Endothelial cell of umbilical vein (primary cell): ENCODE measurements around the gene LPA. TPM values are rescaled to one million over a fixed set of nuclear protein-coding genes. Genes with fewer than 3 reads are reported as not detected.

ENCODE experiments used
- BruUV-seq: library from RNA; stranded (reverse); fragments of 400-500 nt; replicated peaks from 2 replicates; lab custom pipeline; 2021; lab: Mats Ljungman, UMichigan
- CTCF ChIA-PET: fragments of 300-600, 350-600 bp; sonication (Branson Sonifier 250); formaldehyde crosslinking; loops from one replicate; lab custom pipeline; 2021; ENCODE audit warnings: antibody characterized with exemption, inconsistent platforms; lab: Charles Lee
- POLR2A ChIA-PET: fragments of 300-600, 350-600 bp; sonication (Branson Sonifier 250); formaldehyde crosslinking; loops from one replicate; lab custom pipeline; 2021; ENCODE audit warnings: antibody characterized with exemption, inconsistent platforms; lab: Charles Lee
- DNase-seq: peaks from one replicate; pipeline ENCODE4 v3.0.0-alpha.2; 2011; ENCODE audit warnings: low read depth, low spot score
- FAIRE-seq: peaks from 2 replicates; lab custom pipeline; 2011; peaks lifted over from hg19 to GRCh38; lab: Jason Lieb, UNC
- H2AFZ ChIP-seq: 2 replicates; pipeline ENCODE4 v1.6.0; 2012; ENCODE audit warnings: low read depth, low read length, control low read depth, inconsistent platforms
- H3K27ac ChIP-seq: 2 replicates; pipeline ENCODE4 v1.5.1; 2011; ENCODE audit warnings: low read depth, mild to moderate bottlenecking, control low read depth, low read length, moderate library complexity; ENCODE audit not compliant: insufficient read depth
- H3K27me3 ChIP-seq, 2 experiments: 2 replicates each; pipeline versions ENCODE4 v1.6.0 to v1.6.1; 2011; ENCODE audit warnings: low read length in 2 of 2, mixed read lengths in 1 of 2; ENCODE audit not compliant: control insufficient read depth in 2 of 2, insufficient read depth in 2 of 2
- H3K36me3 ChIP-seq, 2 experiments: 2 replicates in 1 of 2; 3 replicates in 1 of 2; pipeline ENCODE4 v1.5.1; 2011; ENCODE audit warnings: low read length in 2 of 2, mild to moderate bottlenecking in 1 of 2, moderate library complexity in 1 of 2; ENCODE audit not compliant: control insufficient read depth in 2 of 2, insufficient read depth in 2 of 2; ENCODE audit errors: extremely low read depth in 1 of 2
- H3K4me1 ChIP-seq: 3 replicates; pipeline ENCODE4 v1.5.1; 2011; ENCODE audit warnings: mild to moderate bottlenecking, low read length; ENCODE audit not compliant: control insufficient read depth, insufficient read depth; ENCODE audit errors: extremely low read depth
- H3K4me2 ChIP-seq: 2 replicates; pipeline ENCODE4 v1.6.1; 2011; ENCODE audit warnings: low read length, control low read depth, mixed read lengths; ENCODE audit not compliant: insufficient read depth
- H3K4me3 ChIP-seq, 3 experiments: fragments of 200-600 bp in 1 of 3; sonication (generic), shearing (Covaris generic) in 1 of 3; replicated peaks in 1 of 3; 2 replicates each; pipeline ENCODE4 v1.5.1; 2011 to 2016; ENCODE audit warnings: control low read depth in 3 of 3, low read length in 3 of 3, mild to moderate bottlenecking in 2 of 3, inconsistent platforms in 1 of 3, low read depth in 1 of 3, moderate library complexity in 1 of 3; ENCODE audit not compliant: insufficient read depth in 1 of 3
- H3K79me2 ChIP-seq: 2 replicates; pipeline ENCODE4 v1.6.0; 2012; ENCODE audit warnings: low read length, inconsistent platforms; ENCODE audit not compliant: control insufficient read depth, insufficient read depth
- H3K9ac ChIP-seq: replicated peaks from 2 replicates; pipeline ENCODE3; 2011; ENCODE audit warnings: low read length, control low read depth; ENCODE audit not compliant: insufficient read depth; ENCODE audit errors: extremely low read depth
- H3K9me1 ChIP-seq: replicated peaks from 3 replicates; pipeline ENCODE4 v1.6.0; 2011; ENCODE audit warnings: mild to moderate bottlenecking, low read length; ENCODE audit not compliant: control insufficient read depth, insufficient read depth; ENCODE audit errors: extremely low read depth
- H3K9me3 ChIP-seq: replicated peaks from 2 replicates; pipeline ENCODE4 v1.5.1; 2012; ENCODE audit warnings: low read length, inconsistent platforms; ENCODE audit not compliant: control insufficient read depth, insufficient read depth
- H4K20me1 ChIP-seq: replicated peaks from 2 replicates; pipeline ENCODE3; 2011; ENCODE audit warnings: mild to moderate bottlenecking, low read length; ENCODE audit not compliant: control insufficient read depth, insufficient read depth; ENCODE audit errors: extremely low read depth
- EZH2 ChIP-seq: IDR thresholded peaks from 2 replicates; pipeline ENCODE4 v1.6.1; 2012; ENCODE audit warnings: borderline replicate concordance, low read depth, mild to moderate bottlenecking, moderate library complexity, low read length, inconsistent platforms; ENCODE audit not compliant: severe bottlenecking
- FOS ChIP-seq: IDR thresholded peaks from 2 replicates; pipeline ENCODE4 v1.6.1; 2011; ENCODE audit warnings: mild to moderate bottlenecking, low read length, moderate library complexity, borderline replicate concordance; ENCODE audit not compliant: insufficient read depth
- GATA2 ChIP-seq: IDR thresholded peaks from 2 replicates; pipeline ENCODE4 v1.7.0; 2011; ENCODE audit warnings: low read depth, mild to moderate bottlenecking, moderate library complexity, mixed read lengths, low read length; ENCODE audit not compliant: insufficient read length, insufficient read depth
- JUN ChIP-seq: IDR thresholded peaks from 2 replicates; pipeline ENCODE4 v1.6.1; 2011; ENCODE audit warnings: borderline replicate concordance, low read depth; ENCODE audit not compliant: insufficient read length, insufficient read depth
- MYC ChIP-seq: IDR thresholded peaks from one replicate; pipeline ENCODE4 v1.6.1; 2011; ENCODE audit warnings: mild to moderate bottlenecking, low read depth, low read length
- POLR2A ChIP-seq: IDR thresholded peaks from 2 replicates; pipeline ENCODE4 v1.6.1; 2012; ENCODE audit warnings: low read depth, mild to moderate bottlenecking, control low read depth, low read length
- POLR2AphosphoS5 ChIP-seq: IDR thresholded peaks from 2 replicates; pipeline ENCODE4 v1.6.1; 2012; ENCODE audit warnings: low read depth, mild to moderate bottlenecking, control low read depth, low read length, moderate library complexity; ENCODE audit not compliant: insufficient read depth
- dilution Hi-C: fragments of 300-500 bp; cut with MboI; formaldehyde crosslinking; loops from one replicate; pipeline ENCODE4 v1.15.0; 2019; ENCODE audit warnings: low sequenced_read_pairs; ENCODE audit not compliant: extremely low pct_ligation_motif_present
- intact Hi-C: fragments of 100-400 bp; cut with micrococcal nuclease; formaldehyde crosslinking; loops from one replicate; pipeline ENCODE4 v1.10.0; 2022
- polyA plus RNA-seq, 4 experiments: library from polyadenylated mRNA; depleted of rRNA in 3 of 4; stranded (reverse) in 3 of 4; unstranded in 1 of 4; fragments of >200 nt; gene quantifications; 2 replicates each; pipeline versions ENCODE4 v1.2.1 to v1.2.3, GENCODE V29; 2011 to 2012; ENCODE audit warnings: missing spikeins in 1 of 4
- total RNA-seq: library from RNA; stranded (reverse); gene quantifications from 2 replicates; pipeline ENCODE4 v1.2.3, GENCODE V29; 2021
- TF ChIP-seq, protein P1 (sequence below), 2 donors: IDR thresholded peaks; 1 replicate in 1 of 2; 2 replicates in 1 of 2; pipeline ENCODE4 v1.5.1; 2011; ENCODE audit warnings: low read length in 2 of 2, mild to moderate bottlenecking in 2 of 2, moderate library complexity in 2 of 2, control low read depth in 1 of 2, inconsistent platforms in 1 of 2, low read depth in 1 of 2; ENCODE audit not compliant: insufficient read depth in 1 of 2; ENCODE audit errors: extremely low read depth in 1 of 2
- TF ChIP-seq, protein P2 (sequence below): IDR thresholded peaks from 2 replicates; pipeline ENCODE4 v1.6.1; 2011; ENCODE audit not compliant: insufficient read depth, insufficient read length

Gene LPA
- total and polyA plus RNA-seq, 2 donors (not counting 3 experiments of a cell fraction or from before 2014, with no cell fraction given): not detected

DNA sequence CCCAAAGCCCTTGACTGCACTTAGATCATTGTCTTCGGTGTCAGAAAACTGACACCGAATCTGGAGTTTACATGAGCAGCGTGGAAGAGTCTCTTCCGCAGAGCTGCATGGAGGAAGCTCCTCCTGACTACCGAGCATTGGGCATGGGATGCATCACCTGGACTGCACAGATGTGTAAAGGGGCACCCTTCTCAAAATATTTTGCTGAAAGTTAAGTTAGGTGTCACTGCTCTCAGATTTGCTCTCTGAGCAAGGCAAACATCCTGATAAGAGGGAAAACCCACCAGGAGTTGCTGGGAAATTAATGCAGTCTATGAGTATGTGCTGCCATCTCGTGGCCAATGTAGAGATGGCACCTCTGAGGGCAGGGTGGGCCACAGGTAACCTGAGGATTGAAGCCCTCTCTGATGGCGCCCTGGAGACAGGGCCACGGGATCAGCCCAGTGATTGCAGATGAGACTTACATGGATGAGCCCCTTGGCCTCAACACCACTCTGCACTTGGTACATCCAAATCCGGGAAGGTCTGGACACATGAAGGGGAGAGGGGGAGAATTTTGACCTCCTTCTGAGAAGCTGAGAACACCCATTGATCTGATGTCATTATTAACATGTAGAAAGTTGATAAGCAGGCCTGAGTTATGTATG, 129.9 kb downstream of the LPA start:
- CTCF ChIA-PET: interaction anchor here (0.7 to 4.2 kb wide), 15 partner anchors 10 to 901 kb away, joined by 3 to 69 read pairs (median 4); partner anchors contain the start of gene MRPL18
- H3K4me2 ChIP-seq: no peak overlapping the region
- H2AFZ ChIP-seq: no peak overlapping the region
- no peaks in the 10 kb centered on the region for H3K4me1 ChIP-seq
- intact Hi-C loops: loop anchor here (1.0 to 10.0 kb wide), 4 partner anchors 14 to 839 kb away; partner anchors contain the start of gene SOD2
- no peak overlapping the region for H3K9ac ChIP-seq
- no peak overlapping the region for H3K27ac ChIP-seq
- H3K4me3 ChIP-seq: no peak overlapping the region
- H3K79me2 ChIP-seq: no peaks in the 10 kb centered on the region
- TF ChIP-seq, protein P1, sequence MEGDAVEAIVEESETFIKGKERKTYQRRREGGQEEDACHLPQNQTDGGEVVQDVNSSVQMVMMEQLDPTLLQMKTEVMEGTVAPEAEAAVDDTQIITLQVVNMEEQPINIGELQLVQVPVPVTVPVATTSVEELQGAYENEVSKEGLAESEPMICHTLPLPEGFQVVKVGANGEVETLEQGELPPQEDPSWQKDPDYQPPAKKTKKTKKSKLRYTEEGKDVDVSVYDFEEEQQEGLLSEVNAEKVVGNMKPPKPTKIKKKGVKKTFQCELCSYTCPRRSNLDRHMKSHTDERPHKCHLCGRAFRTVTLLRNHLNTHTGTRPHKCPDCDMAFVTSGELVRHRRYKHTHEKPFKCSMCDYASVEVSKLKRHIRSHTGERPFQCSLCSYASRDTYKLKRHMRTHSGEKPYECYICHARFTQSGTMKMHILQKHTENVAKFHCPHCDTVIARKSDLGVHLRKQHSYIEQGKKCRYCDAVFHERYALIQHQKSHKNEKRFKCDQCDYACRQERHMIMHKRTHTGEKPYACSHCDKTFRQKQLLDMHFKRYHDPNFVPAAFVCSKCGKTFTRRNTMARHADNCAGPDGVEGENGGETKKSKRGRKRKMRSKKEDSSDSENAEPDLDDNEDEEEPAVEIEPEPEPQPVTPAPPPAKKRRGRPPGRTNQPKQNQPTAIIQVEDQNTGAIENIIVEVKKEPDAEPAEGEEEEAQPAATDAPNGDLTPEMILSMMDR (IDR thresholded peaks at IDR 0.05; ENCODE audit: extremely low read depth in 1 of 2, insufficient read depth in 1 of 2, low read depth in 1 of 2, low read length in 2 of 2): peak; percentile 71 to 79
- no peak for TF ChIP-seq GATA2
- BruUV-seq: no TSS peak
- dilution Hi-C loops: no loop called here
- FAIRE-seq (no peak), DNase-seq (peak; percentile 47)
- H3K9me3 ChIP-seq: no peaks in the 10 kb centered on the region
- no peaks in the 10 kb centered on the region for H3K36me3 ChIP-seq
- no peaks in the 10 kb centered on the region for H3K9me1 ChIP-seq
- POLR2A ChIA-PET: no interaction called here
- H3K27me3 ChIP-seq: no peaks in the 10 kb centered on the region
- no peaks in the 10 kb centered on the region for H4K20me1 ChIP-seq

DNA sequence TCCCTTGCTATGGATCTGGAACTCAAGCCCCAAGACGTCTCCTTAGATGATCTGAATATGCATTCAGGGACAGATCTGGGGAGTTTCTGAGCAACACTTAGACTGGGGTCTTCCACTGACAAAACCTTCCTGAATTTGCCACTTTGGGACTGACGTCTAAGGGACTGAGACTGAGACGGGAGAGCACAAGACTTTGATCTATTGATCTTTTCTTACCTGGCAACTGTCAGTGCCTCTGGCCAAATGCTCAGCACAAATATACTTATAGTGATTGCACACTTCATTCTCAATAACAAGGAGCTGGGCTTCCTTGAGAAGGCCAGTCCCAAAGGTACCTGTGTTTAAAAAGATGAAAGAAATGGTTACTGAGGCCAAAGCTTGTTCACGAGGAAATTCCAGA, 131.8 kb downstream of the LPA start:
- Histone ChIP-seq H3K27ac (no peak overlapping the region), H3K9me3 (no peaks in the 10 kb centered on the region), H3K27me3 (no peaks in the 10 kb centered on the region), H2AFZ (no peak overlapping the region), H3K9me1 (no peaks in the 10 kb centered on the region), H3K79me2 (no peaks in the 10 kb centered on the region), H3K9ac (no peak overlapping the region), H3K36me3 (no peaks in the 10 kb centered on the region), H4K20me1 (no peaks in the 10 kb centered on the region), H3K4me2 (no peak overlapping the region), H3K4me1 (no peaks in the 10 kb centered on the region), H3K4me3 (no peak overlapping the region)
- ChIA-PET POLR2A (no interaction called here), CTCF (interaction anchor here (2.2 to 4.2 kb wide), 4 partner anchors 13 to 669 kb away, joined by 13 to 69 read pairs (median 36); no protein-coding TSS in a partner anchor)
- TF ChIP-seq POLR2A (no peak), GATA2 (no peak), MYC (no peak), POLR2AphosphoS5 (no peak), FOS (no peak), EZH2 (no peak), JUN (no peak)
- TF ChIP-seq, protein P2, sequence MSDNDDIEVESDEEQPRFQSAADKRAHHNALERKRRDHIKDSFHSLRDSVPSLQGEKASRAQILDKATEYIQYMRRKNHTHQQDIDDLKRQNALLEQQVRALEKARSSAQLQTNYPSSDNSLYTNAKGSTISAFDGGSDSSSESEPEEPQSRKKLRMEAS: no peak
- TF ChIP-seq, protein P1 (IDR thresholded peaks at IDR 0.05; ENCODE audit: extremely low read depth in 1 of 2, insufficient read depth in 1 of 2, low read depth in 1 of 2, low read length in 2 of 2): no peak
- intact Hi-C loops: loop anchor here (10.0 kb wide), 1 partner anchor 838 kb away; the partner anchor contains the start of gene SOD2
- DNase-seq: no peak
- BruUV-seq: no TSS peak
- FAIRE-seq: no peak
- dilution Hi-C loops: no loop called here
